BJ (cell line): ENCODE measurements around the gene RIPK1. TPM values are rescaled to one million over a fixed set of nuclear protein-coding genes. Genes with fewer than 3 reads are reported as not detected.
"Not testable (repeated sequence)": the region's sequence is repeated elsewhere in the genome, so short reads cannot be mapped to it uniquely, and the experiment has no call there.

Experiments used
- CTCF ChIA-PET: fragments of 350-600 bp; formaldehyde crosslinking; extraction: SDS; loops from one replicate; lab custom pipeline; 2021; ENCODE audit warnings: antibody characterized with exemption, inconsistent platforms; lab: Yijun Ruan, JAX
- POLR2A ChIA-PET: fragments of 300-600 bp; sonication (Branson Sonifier 250); formaldehyde crosslinking; extraction: SDS; loops from one replicate; lab custom pipeline; 2021; ENCODE audit warnings: antibody characterized with exemption; lab: Charles Lee
- DNase-seq: peaks from one replicate; pipeline ENCODE4 v3.0.0-alpha.2; 2011; ENCODE audit warnings: low read depth
- H3K27me3 ChIP-seq: 2 replicates; pipeline ENCODE4 v1.6.0; 2011; ENCODE audit warnings: low read length; ENCODE audit not compliant: control insufficient read depth, insufficient read depth
- H3K36me3 ChIP-seq: 2 replicates; pipeline ENCODE4 v1.5.1; 2011; ENCODE audit warnings: low read length; ENCODE audit not compliant: control insufficient read depth, insufficient read depth
- H3K4me3 ChIP-seq: 2 replicates; pipeline ENCODE4 v1.5.1; 2011; ENCODE audit warnings: low read depth, mild to moderate bottlenecking, control low read depth, low read length
- CTCF ChIP-seq: IDR thresholded peaks from 2 replicates; pipeline ENCODE4 v1.5.1; 2011; ENCODE audit warnings: low read depth, mild to moderate bottlenecking, control low read depth, inconsistent platforms, low read length, moderate library complexity; ENCODE audit not compliant: insufficient read depth
- polyA plus RNA-seq: library from polyadenylated mRNA; depleted of rRNA; stranded (reverse); fragments of >200 nt; gene quantifications from 2 replicates; pipeline ENCODE4 v1.2.3, GENCODE V29; 2011

Gene RIPK1
- polyA plus RNA-seq, 1 experiment, result 19.5 TPM

GRCh38 chr6:3041147-3041546, 27.1 kb upstream of the RIPK1 start:
- no peak for TF ChIP-seq CTCF
- ChIA-PET POLR2A (no interaction called here), CTCF (interaction anchor here (2.7 kb wide), 1 partner anchor 10 kb away, joined by 11 read pairs; no protein-coding TSS in a partner anchor)
- DNase-seq, result no peak
- no peak overlapping the region for H3K4me3 ChIP-seq
- H3K36me3 ChIP-seq, result no peaks in the 10 kb centered on the region
- peaks cover 3% of the 10 kb centered on the region for H3K27me3 ChIP-seq

GRCh38 chr6:3041606-3042005, 26.7 kb upstream of the RIPK1 start:
- no peak for DNase-seq
- Histone ChIP-seq H3K36me3 (no peaks in the 10 kb centered on the region), H3K4me3 (no peak overlapping the region), H3K27me3 (peaks cover 3% of the 10 kb centered on the region)
- no peak for TF ChIP-seq CTCF
- POLR2A ChIA-PET, result no interaction called here
- CTCF ChIA-PET, result interaction anchor here (2.7 kb wide), 1 partner anchor 10 kb away, joined by 11 read pairs; no protein-coding TSS in a partner anchor

GRCh38 chr6:3045369-3045768, 22.9 kb upstream of the RIPK1 start:
- POLR2A ChIA-PET, result no interaction called here
- CTCF ChIA-PET, result interaction anchor here (1.0 kb wide), 1 partner anchor 31 kb away, joined by 3 read pairs; no protein-coding TSS in a partner anchor
- TF ChIP-seq CTCF, result no peak

GRCh38 chr6:3045777-3046176, 22.5 kb upstream of the RIPK1 start:
- no peak overlapping the region for H3K4me3 ChIP-seq
- no peak for TF ChIP-seq CTCF
- no peak for DNase-seq
- H3K36me3 ChIP-seq, result no peaks in the 10 kb centered on the region
- ChIA-PET CTCF (interaction anchor here (1.1 kb wide), 1 partner anchor 200 kb away, joined by 3 read pairs; no protein-coding TSS in a partner anchor), POLR2A (no interaction called here)
- H3K27me3 ChIP-seq, result peaks cover 2% of the 10 kb centered on the region; the same call in 1 of the 2 replicates

More at GRCh38 chr6:3045369-3045768, 22.9 kb upstream of the RIPK1 start:
- H3K27me3 ChIP-seq, result peaks cover 2% of the 10 kb centered on the region; the same call in 1 of the 2 replicates
- DNase-seq, result no peak
- no peaks in the 10 kb centered on the region for H3K36me3 ChIP-seq
- H3K4me3 ChIP-seq, result no peak overlapping the region

- TF ChIP-seq CTCF, result no peak
- ChIA-PET POLR2A (no interaction called here), CTCF (interaction anchor here (1.1 kb wide), 1 partner anchor 200 kb away, joined by 3 read pairs; no protein-coding TSS in a partner anchor)
- Histone ChIP-seq H3K36me3 (no peaks in the 10 kb centered on the region), H3K4me3 (no peak overlapping the region), H3K27me3 (peaks cover 2% of the 10 kb centered on the region; the same call in 1 of the 2 replicates)
- no peak for DNase-seq
Measured at GRCh38 chr6:3046295-3046694, 22.0 kb upstream of the RIPK1 start.

- POLR2A ChIA-PET, H3K36me3 ChIP-seq, DNase-seq, H3K27me3 ChIP-seq, H3K4me3 ChIP-seq: not testable (repeated sequence)
- CTCF ChIA-PET, result interaction anchor here (1.0 kb wide), 1 partner anchor 56 kb away, joined by 3 read pairs; no protein-coding TSS in a partner anchor
Measured at GRCh38 chr6:3048009-3048408, 20.3 kb upstream of the RIPK1 start.
